DOHH2 (cell line): ENCODE data around the gene TINAGL1.

ENCODE experiments used
- EZH2phosphoT487 ChIP-seq: fragments of 200-600 bp; sonication (generic); IDR thresholded peaks from 2 replicates; pipeline ENCODE4 v1.6.1; 2017; ENCODE audit warnings: borderline replicate concordance, mild to moderate bottlenecking, antibody characterized with exemption, low read length, moderate library complexity, mixed read lengths
- TF ChIP-seq, protein P1 (sequence below): fragments of 200-600 bp; sonication (generic); IDR thresholded peaks from one replicate; pipeline ENCODE4 v1.5.1; 2014; ENCODE audit warnings: antibody characterized with exemption, mild to moderate bottlenecking, low read depth, low read length; ENCODE audit not compliant: poor library complexity, severe bottlenecking

DNA sequence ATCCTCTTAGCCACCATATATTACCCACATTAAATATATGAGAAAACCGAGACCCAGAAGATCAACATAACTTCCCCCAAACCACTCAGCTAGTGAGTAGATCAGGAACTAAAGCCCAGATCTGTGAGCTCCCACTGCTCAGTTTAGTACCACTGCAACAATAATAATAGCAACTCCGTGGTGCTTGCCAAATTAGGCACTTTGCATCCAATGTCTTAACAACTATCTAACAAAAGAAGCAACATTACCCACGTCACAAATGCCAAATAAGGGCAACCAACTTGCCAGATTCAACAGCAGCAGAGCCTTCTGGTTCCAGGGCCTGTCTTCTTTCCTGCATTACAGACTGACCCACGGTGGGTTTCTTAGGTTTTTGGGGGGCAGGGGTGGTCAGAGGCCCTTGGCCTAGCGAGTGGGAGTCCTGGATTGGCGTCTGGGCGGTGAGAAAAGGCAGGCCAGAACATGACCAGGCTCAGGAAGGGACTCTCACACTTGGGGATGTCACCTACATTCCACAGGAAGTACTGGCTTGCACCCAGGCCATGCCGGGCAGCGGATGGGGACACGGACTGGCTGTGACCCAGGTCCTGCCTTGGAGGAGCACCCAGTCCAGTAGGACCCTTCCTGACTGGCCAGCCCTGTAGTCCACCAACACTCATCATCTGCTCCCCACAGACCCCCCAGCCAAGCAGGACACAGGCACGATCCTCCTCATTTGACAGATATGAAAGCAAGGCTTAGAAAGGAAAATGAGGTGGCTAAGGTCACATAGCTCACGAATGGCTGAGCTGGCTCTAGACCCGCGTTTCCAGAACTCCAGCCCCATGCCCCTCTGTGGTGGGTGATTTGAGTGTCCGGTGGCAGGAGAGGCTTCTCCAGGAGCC, 45.8 kb downstream of the TINAGL1 start:
- TF ChIP-seq, protein P1, sequence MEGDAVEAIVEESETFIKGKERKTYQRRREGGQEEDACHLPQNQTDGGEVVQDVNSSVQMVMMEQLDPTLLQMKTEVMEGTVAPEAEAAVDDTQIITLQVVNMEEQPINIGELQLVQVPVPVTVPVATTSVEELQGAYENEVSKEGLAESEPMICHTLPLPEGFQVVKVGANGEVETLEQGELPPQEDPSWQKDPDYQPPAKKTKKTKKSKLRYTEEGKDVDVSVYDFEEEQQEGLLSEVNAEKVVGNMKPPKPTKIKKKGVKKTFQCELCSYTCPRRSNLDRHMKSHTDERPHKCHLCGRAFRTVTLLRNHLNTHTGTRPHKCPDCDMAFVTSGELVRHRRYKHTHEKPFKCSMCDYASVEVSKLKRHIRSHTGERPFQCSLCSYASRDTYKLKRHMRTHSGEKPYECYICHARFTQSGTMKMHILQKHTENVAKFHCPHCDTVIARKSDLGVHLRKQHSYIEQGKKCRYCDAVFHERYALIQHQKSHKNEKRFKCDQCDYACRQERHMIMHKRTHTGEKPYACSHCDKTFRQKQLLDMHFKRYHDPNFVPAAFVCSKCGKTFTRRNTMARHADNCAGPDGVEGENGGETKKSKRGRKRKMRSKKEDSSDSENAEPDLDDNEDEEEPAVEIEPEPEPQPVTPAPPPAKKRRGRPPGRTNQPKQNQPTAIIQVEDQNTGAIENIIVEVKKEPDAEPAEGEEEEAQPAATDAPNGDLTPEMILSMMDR: no peak
- TF ChIP-seq EZH2phosphoT487: no peak
